T-helper 2 cell treated with Interferon-gamma antibody and Interleukin-4, amounts not matched to agents 100 ng/mL and 5 ng/mL, for 36 hours (primary cell): ENCODE results near the gene HSD17B12. TPM values are rescaled to one million over a fixed set of nuclear protein-coding genes. Genes with fewer than 3 reads are reported as not detected.

Experiments used
- intact Hi-C: fragments of 100-400 bp; cut with micrococcal nuclease; formaldehyde crosslinking; loops from one replicate; pipeline ENCODE4 v1.15.1; 2023
- total RNA-seq: library from RNA; stranded (reverse); gene quantifications from 2 replicates; pipeline ENCODE4 v1.2.3, GENCODE V29; 2022

The HSD17B12 gene
- total RNA-seq, 1 donor from 2014 or later = 46.0 TPM

DNA sequence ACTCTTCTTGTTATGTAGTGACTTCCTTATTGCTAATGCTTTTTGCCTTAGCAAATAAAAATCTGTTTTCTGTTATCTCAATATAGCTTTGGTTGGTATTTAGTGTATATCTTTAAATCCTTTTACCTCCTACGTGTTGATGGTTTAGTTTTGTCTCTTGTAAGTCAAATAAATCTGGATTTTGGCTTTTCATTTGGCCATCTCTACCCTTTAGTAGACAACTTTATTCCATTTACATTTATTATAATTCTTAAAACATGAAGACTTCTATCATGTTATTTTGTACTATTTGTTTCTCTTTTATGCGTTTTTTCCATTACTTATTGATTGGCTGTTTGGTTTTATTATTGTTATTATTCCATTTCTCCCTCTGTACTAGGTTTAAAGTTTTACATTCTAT, 180.6 kb downstream of the HSD17B12 start:
- intact Hi-C loops = no loop called here

DNA sequence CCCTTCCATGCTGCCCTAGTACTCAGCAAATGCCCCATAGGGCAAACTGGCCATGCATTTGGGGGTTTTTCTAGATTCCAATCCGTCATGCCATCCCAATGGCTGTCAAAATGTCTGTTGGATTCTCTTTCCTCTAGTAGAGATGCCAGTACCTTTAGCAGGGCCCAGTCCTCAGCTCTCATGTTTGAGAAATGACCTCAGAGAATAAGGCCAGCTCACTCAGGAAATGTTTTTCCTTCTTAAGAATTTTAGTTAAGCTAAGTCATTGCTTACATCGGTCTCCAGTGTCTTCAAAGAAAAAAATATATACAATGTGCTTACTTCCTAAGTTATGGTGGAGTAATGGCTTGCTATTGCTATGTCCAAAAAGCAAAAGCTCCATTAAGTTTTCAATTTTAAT, 186.0 kb downstream of the HSD17B12 start:
- intact Hi-C loops = no loop called here

GRCh38 chr11:43866969-43867368, 186.4 kb downstream of the HSD17B12 start:
- intact Hi-C loops = no loop called here

DNA sequence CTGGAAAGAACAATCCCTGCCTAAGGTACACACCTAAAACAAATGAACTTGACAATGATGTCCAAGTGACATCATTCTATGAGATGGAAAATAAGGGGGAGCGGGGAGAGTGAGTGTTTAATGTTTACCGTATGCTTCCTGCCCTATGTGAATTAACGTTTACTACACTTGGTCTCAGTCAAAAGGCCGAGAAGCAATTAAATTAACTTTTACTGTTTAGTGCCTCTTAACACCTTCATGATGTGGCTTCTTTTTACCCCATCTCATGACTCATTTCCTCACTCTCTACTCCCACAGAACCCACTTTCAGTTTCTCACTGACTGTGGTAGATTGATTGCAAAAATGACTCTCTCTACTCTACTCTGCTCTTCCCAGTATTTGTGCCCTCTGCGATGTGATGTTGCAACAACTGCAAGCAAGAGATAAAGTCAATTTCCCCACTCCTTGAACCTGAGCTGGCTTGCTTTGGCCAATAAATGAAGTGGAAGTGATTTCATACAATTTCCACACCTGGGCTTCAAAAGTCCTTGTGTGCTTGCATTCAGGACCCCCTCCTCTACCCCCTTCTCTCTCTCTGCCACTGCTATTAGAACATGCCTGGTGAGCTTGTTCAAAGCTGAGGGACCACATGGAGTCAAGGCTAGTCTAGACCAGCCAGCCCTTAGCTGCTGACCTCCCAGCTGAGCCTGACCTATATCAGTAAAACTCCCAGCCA, 188.5 kb downstream of the HSD17B12 start:
- intact Hi-C loops = loop anchor here (1.0 kb wide), 3 partner anchors 11 to 225 kb away; partner anchors contain the start of genes ALKBH3 and HSD17B12

DNA sequence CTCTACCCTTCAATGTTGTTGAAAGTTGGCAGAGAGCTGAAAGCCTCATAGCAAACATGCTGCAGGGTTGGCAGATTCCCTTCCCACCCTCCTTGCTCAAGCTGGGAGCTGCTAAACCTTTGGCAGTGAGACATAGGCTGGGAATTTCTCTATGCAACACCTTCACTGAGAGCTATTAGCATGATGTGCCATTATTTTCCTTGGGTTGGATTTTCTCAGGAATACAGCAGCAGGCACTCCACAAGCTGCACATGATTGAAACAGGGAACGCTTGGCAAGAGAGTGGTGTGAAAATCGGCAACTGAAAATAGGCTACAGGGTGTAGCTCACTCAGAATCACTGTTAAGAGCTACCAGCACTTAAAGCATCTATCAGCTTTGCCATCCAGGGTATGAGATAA, 190.5 kb downstream of the HSD17B12 start:
- intact Hi-C loops = no loop called here

- intact Hi-C loops = no loop called here
These were observed 192.5 kb downstream of the HSD17B12 start for GRCh38 chr11:43872995-43873394.

- intact Hi-C loops = no loop called here
These were observed 193.5 kb downstream of the HSD17B12 start for GRCh38 chr11:43874078-43874477.

DNA sequence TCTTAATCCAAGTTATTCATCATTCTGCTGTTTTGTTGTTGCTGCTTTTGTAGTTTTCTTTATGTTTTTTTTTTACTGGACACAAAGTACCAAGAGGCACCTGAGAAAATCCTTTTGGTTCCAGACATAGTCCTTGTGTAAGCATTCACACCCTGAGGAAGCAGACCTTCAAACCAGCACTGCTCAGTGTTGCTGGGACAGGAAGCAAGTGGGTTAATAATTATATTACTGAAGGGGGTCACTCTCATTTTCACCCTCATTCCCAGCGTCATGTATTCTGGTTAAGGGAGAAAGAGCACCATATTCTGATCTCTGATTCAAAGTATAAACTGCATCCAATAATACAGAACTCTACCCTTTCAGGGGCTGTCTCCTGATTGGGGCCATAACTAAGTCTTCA, 194.2 kb downstream of the HSD17B12 start:
- intact Hi-C loops = no loop called here

DNA sequence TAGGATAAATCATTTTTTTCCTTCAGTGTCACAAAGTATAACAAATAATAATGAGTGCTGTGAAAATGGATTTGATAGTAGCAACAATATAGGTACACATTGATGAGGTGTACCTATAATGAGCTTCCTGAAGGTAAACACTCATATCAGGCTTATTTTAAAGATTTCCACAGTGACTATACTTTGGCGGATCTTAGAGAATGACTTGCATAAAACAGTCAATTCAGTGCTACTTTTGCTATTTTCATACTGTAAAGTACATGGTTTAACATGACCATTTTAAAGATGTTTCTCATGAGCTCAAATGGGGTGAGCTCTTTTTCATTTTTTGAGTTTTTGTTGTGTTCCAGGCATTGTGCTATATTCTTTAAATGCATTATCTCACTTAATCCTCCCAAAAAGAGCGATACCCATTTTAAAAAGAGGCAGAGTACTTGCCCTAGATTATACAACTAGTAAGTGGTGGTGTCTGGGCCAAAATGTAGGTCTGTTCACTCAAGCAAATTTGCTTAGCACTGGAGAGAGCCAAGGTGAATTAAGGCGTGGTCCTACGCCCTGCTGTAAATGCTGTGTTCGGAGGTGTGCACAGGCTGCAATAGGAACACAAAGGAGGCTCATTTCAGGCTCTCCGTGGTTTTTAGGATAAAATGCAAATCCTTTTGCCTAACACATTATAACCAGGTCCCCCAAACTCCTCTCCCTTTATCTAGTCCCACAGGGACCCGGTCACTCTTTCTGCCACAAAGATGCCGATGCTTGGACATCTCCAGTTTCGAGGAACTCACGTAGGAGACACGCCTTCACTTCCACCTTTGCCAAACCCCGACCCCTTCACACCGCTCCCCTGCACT, 199.5 kb downstream of the HSD17B12 start:
- intact Hi-C loops = loop anchor here (1.0 to 5.0 kb wide), 3 partner anchors 11 to 236 kb away; partner anchors contain the start of gene HSD17B12

DNA sequence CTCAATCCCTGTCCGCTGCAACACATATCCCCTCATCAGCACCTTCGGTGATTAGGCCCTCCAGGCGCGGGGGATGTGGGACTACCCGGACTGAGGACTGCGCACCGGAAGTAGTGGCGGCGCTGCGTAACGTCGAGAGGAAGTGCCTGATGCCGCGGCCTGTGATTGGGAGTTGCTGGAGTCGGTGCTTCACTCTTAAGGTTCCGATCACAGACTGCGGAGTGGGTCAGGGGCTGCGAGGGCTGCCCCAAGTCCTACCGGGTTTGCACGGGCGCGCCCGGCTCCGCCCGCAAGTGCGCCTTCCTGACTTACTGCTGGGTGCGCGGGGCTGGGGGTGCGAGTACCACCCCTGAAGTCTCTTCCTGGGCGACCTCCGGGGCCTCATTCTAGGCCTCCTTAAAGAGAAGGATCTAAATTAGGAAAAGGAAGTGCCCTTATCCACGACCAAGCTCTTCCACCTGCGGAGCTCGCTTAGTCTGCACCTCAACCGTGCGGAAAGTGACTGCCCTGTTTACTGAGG, 200.2 kb downstream of the HSD17B12 start, which contains the start of gene ALKBH3:
TSS of gene ALKBH3 (plus strand) at position 192 of the 520 bp plus-strand sequence. CDS start 1,822 bp downstream, outside the sequence.
- intact Hi-C loops = loop anchor here (1.0 to 5.0 kb wide), 3 partner anchors 11 to 236 kb away; partner anchors contain the start of gene HSD17B12

- intact Hi-C loops = loop anchor here (10.0 kb wide), 2 partner anchors 142 to 202 kb away; partner anchors contain the start of gene EXT2
These were observed 212.3 kb downstream of the HSD17B12 start for GRCh38 chr11:43892851-43893250.

GRCh38 chr11:43894546-43894945, 214.0 kb downstream of the HSD17B12 start:
- intact Hi-C loops = loop anchor here (10.0 kb wide), 2 partner anchors 140 to 200 kb away; partner anchors contain the start of gene EXT2

DNA sequence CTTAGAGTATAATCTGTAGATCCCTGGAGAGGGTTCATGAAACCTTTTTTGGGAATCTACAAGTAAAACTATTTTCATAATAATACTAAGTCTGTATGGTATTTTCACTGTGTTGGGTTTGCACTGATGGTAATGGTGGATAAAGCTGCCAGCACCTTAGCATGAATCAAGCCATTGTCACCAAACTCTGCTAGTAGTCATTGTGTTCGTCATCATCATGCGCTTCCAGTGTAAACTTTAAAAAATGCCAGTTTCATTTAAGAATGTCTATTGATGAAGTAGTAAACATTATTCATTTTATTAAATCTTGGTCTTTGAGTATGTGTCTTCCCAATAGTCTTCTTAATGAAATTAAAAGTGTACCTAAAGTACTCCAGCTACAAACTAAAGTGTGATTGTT, 215.1 kb downstream of the HSD17B12 start:
- intact Hi-C loops = loop anchor here (10.0 kb wide), 2 partner anchors 139 to 199 kb away; partner anchors contain the start of gene EXT2

DNA sequence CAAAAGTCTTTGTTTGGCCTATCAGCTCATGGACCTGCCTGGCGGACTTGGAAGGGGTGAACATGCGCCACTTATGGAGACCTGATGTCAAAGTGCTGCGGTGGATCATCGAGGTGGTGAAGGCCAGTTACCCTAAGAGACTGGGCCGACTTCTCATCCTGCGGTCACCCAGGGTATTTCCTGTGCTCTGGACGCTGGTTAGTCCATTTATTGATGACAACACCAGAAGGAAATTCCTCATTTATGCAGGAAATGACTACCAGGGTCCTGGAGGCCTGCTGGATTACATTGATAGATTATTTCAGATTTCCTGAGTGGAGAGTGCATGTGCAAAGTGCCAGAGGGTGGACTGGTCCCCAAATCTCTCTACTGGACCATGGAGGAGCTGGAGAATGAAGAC, 218.0 kb downstream of the HSD17B12 start:
- intact Hi-C loops = loop anchor here (10.0 kb wide), 2 partner anchors 136 to 196 kb away; partner anchors contain the start of gene EXT2

DNA sequence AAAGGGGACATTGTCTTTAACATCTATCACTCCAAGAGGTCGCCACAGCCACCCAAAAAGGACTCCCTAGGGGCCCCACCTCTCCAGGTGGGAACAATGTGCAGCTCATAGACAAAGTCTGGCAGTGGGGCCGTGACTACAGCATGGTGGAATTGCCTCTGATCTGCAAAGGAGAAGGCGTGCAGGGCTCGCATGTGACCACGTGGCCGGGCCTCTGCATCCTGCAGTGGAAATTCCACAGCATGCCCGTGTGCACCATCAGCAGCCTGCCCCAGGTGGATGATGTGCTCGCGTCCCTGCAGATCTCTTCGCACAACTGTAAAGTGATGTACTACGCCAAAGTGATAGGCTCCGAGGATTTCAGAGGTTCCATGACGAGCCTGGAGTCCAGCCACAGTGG, 218.6 kb downstream of the HSD17B12 start:
- intact Hi-C loops = loop anchor here (10.0 kb wide), 2 partner anchors 136 to 196 kb away; partner anchors contain the start of gene EXT2

- intact Hi-C loops = no loop called here
These were observed 221.0 kb downstream of the HSD17B12 start for GRCh38 chr11:43901551-43901950.

DNA sequence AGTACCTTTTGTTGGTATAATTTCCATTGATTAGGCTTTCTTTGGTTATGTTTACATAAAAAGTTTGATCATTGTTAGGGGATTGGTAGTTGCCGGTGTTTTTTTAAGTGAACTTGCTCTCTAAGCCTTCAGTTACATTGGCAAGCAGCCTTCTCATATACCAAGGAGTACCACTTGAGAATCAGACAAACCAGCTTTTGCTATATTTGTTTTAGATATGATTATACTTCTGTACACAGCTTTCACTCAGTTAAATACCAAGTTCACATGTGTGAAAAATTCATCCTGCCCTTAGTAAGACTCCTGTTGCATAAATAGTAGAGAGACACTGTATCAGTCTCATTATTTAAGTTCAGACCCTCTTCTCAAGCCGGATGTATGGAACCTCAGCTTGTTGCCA, 222.5 kb downstream of the HSD17B12 start:
- intact Hi-C loops = no loop called here

DNA sequence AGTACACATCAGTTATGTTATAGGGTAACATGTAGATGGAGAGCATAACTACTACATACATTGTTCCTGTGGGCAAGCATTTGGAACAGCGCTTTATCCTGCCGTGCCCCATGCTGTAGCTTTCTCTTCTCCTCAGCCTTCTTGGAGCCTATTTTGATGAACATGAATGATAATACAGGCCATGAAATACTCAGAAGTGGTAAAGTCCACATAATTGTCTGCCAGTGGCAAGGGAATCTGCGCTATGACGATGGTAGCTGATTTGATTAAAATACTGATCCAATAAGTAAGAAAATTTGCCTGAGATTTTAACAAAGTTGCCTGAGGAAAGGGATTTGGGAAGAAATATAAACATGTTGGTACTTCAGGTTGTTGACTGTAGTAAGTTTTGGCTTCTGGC, 223.4 kb downstream of the HSD17B12 start:
- intact Hi-C loops = no loop called here

GRCh38 chr11:43904742-43905535, 224.4 kb downstream of the HSD17B12 start:
- intact Hi-C loops = no loop called here

DNA sequence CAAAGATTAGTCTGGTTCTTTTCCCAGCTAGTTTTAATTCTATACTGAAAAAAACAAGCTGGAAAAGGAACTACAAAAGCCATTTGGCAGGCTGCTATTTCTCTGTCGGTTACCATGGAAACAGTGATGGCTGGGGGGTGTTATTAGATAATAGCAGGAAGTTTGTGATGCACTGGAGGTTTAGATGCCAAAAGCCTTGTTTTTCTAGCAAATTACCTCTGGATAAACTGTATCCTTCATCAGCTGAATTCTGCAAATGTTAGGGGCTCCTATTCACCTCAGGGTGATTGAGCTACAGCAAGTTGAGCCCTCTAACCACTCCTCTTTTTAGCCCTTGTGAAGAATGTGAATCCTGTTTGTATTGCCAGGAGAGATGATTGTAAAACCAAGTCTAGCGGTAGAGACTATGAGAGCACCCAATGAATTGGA, 225.3 kb downstream of the HSD17B12 start:
- intact Hi-C loops = no loop called here
